Upper lobe of left lung (tissue), 6 donors: ENCODE measurements around the gene NR3C2. TPM values are rescaled to one million over a fixed set of nuclear protein-coding genes. Genes with fewer than 3 reads are reported as not detected.

Source experiments
- ATAC-seq, 2 donors: fragments of 200-7000 bp; cut with Tn5 transposase; one replicate each; pipeline ENCODE4 v1.9.1; 2022; ENCODE audit warnings: mild to moderate bottlenecking in 2 of 2, moderate library complexity in 2 of 2; ENCODE audit not compliant: low FRiP score in 2 of 2
- DNase-seq, 2 donors: peaks; one replicate each; pipeline ENCODE4 v3.0.0-alpha.2; 2019 to 2020
- H3K27ac ChIP-seq, 4 donors: fragments of 200-600 bp; sonication (generic); one replicate each; pipeline ENCODE4 v1.5.1; 2016 to 2019
- H3K27me3 ChIP-seq, 4 donors: fragments of 200-600 bp; sonication (generic); one replicate each; pipeline ENCODE4 v1.5.1; 2017 to 2019
- H3K36me3 ChIP-seq, 4 donors: fragments of 200-600 bp; sonication (generic); one replicate each; pipeline ENCODE4 v1.5.1; 2016 to 2019
- H3K4me1 ChIP-seq, 4 donors: fragments of 200-600 bp; sonication (generic); one replicate each; pipeline ENCODE4 v1.5.1; 2018 to 2019
- H3K4me3 ChIP-seq, 4 donors: fragments of 200-600 bp; sonication (generic); one replicate each; pipeline ENCODE4 v1.5.1; 2017 to 2019; ENCODE audit warnings: mild to moderate bottlenecking in 2 of 4, moderate library complexity in 1 of 4
- H3K9me3 ChIP-seq, 4 donors: fragments of 200-600 bp; sonication (generic); one replicate each; pipeline ENCODE4 v1.5.1; 2018 to 2019
- CTCF ChIP-seq, 6 experiments: fragments of 450-650 bp in 4 of 6; fragments of 200-600 bp in 2 of 6; sonication (generic) in 2 of 6; IDR thresholded peaks; one replicate each; pipeline ENCODE4 v1.5.1; 2016 to 2019; ENCODE audit warnings: antibody characterized with exemption in 6 of 6
- EP300 ChIP-seq, 4 donors: sonication (generic); formaldehyde crosslinking; IDR thresholded peaks; one replicate each; pipeline ENCODE4 v1.5.1; 2017; ENCODE audit warnings: antibody characterized with exemption in 4 of 4, control low read depth in 2 of 4
- POLR2A ChIP-seq, 4 donors: fragments of 450-650 bp; IDR thresholded peaks; one replicate each; pipeline ENCODE4 v1.5.1; 2016 to 2017; ENCODE audit warnings: antibody characterized with exemption in 4 of 4, mild to moderate bottlenecking in 2 of 4
- POLR2AphosphoS5 ChIP-seq, 2 donors: sonication (generic); formaldehyde crosslinking; IDR thresholded peaks; one replicate each; pipeline ENCODE4 v1.5.1; 2017; ENCODE audit warnings: antibody characterized with exemption in 2 of 2
- WGBS, 2 donors: methylation state at CpG; one replicate each; pipeline ENCODE4 v1.1.5; 2017 to 2018; 5-methylcytosine and 5-hydroxymethylcytosine counted together
- total RNA-seq, 6 donors: library from RNA; depleted of rRNA in 4 of 6; stranded (reverse); fragments of >200 nt in 4 of 6; gene quantifications; one replicate each; pipeline versions ENCODE4 v1.1.0 to v1.2.1, GENCODE V29; 2016 to 2021
- donor health status: DM: no; HTN: no; CAD: no; lungs with moderate emphysema.
- donor health status: DM: no; HTN: yes; CAD: no; lungs with severe emphysema.

NR3C2 gene
- total RNA-seq, 6 donors from 2014 or later: 10.3 to 39.8 (median 23.7) TPM

DNA sequence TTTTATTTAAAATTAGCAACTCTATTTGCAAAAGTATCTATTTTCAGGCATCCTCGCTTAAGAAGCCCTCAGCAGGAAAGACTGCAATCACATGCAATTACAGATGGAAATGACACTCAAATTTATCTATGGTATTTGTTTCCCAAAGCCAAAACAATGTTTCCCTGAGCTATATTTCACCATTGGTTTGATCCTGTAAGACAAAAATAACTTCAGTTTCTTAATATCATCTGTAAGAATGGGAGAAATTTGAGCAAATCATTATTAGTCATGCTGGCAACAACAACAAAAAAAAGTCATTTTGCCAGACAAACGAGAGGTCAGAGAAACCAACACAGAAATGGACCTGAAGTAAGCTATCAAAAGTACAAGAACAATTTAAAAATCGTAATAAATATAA, 204.1 kb downstream of the NR3C2 start:
- Histone ChIP-seq H3K36me3 (no peaks in the 10 kb centered on the region), H3K27me3 (no peaks in the 10 kb centered on the region), H3K27ac (no peak overlapping the region), H3K9me3 (no peaks in the 10 kb centered on the region), H3K4me1 (peaks cover 0 to 11% (median 5%) of the 10 kb centered on the region in 4 donors), H3K4me3 (no peak overlapping the region)
- ATAC-seq (no peak), DNase-seq (no peak)
- 81 to 83% methylated on average over 3 of the region's 3 CpGs for WGBS, 2 donors
- TF ChIP-seq EP300 (IDR thresholded peaks at IDR 0.05) (no peak), POLR2AphosphoS5 (IDR thresholded peaks at IDR 0.05) (no peak), POLR2A (IDR thresholded peaks at IDR 0.05) (no peak), CTCF (IDR thresholded peaks at IDR 0.05) (no peak)

GRCh38 chr4:148235809-148236208, 206.4 kb downstream of the NR3C2 start:
- H3K9me3 ChIP-seq: no peaks in the 10 kb centered on the region
- H3K4me1 ChIP-seq: peaks cover 0 to 11% (median 5%) of the 10 kb centered on the region in 4 donors
- H3K4me3 ChIP-seq: no peak overlapping the region
- ATAC-seq: no peak
- H3K27me3 ChIP-seq: no peaks in the 10 kb centered on the region
- TF ChIP-seq EP300 (IDR thresholded peaks at IDR 0.05) (no peak), POLR2A (IDR thresholded peaks at IDR 0.05) (no peak), POLR2AphosphoS5 (IDR thresholded peaks at IDR 0.05) (no peak), CTCF (IDR thresholded peaks at IDR 0.05) (no peak)
- no peak for DNase-seq
- no peaks in the 10 kb centered on the region for H3K36me3 ChIP-seq
- no peak overlapping the region for H3K27ac ChIP-seq
- WGBS, 2 donors: 95 to 99% methylated on average over 3 of the region's 3 CpGs

DNA sequence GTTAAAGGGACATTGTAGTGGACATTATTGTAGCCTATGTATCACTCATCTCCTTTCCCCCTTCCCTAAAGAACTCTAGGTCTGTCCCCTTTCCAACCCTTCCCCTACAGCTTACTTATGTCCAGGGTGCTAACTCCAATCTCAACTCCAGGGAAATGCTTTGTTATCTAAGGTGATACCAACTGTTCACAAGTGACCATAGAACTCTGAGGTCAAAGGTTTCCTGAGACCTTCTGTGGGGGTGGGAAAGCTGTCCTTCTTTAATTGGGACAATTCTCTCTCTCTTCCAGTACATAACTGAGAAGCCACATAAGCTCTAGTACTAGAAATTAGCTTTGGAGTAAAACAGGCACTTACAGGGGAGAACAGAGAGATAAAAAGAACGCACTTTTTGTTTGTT, 212.4 kb downstream of the NR3C2 start:
- no peak for DNase-seq
- H3K27ac ChIP-seq: no peak overlapping the region
- no peak overlapping the region for H3K4me3 ChIP-seq
- H3K9me3 ChIP-seq: no peaks in the 10 kb centered on the region
- 81 to 86% methylated on average over 1 of the region's 1 CpG for WGBS, 2 donors
- no peak for TF ChIP-seq POLR2A (IDR thresholded peaks at IDR 0.05)
- no peak for TF ChIP-seq POLR2AphosphoS5 (IDR thresholded peaks at IDR 0.05)
- peaks cover 0 to 7% (median 1%) of the 10 kb centered on the region in 4 donors for H3K4me1 ChIP-seq
- ATAC-seq: no peak
- H3K27me3 ChIP-seq: no peaks in the 10 kb centered on the region
- no peaks in the 10 kb centered on the region for H3K36me3 ChIP-seq

DNA sequence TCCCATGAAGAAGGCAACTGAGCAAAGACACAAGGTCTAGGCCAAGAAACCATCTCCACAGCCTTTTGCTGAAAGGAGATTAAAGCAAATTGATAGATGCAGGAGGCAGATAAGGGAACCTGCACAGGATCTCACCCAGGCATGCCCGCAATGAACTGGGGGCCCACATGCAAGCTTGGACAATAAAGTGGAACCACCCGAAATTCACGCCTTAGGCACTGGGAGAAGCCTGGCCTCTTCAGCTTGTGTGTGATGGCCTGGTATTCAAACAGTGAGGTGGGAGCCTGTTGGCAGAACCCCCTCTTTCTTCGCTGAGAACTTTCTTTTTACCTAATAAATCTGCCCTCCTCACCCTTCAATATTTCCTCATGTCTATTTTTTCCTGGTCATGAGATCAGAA, 213.2 kb downstream of the NR3C2 start:
- Histone ChIP-seq H3K36me3 (no peaks in the 10 kb centered on the region), H3K27me3 (no peaks in the 10 kb centered on the region), H3K27ac (no peak overlapping the region), H3K4me3 (no peak overlapping the region), H3K4me1 (peaks cover 0 to 7% (median 2%) of the 10 kb centered on the region in 4 donors), H3K9me3 (no peaks in the 10 kb centered on the region)
- no peak for TF ChIP-seq POLR2A (IDR thresholded peaks at IDR 0.05)
- no peak for TF ChIP-seq CTCF (IDR thresholded peaks at IDR 0.05)
- TF ChIP-seq POLR2AphosphoS5 (IDR thresholded peaks at IDR 0.05): no peak
- no peak for TF ChIP-seq EP300 (IDR thresholded peaks at IDR 0.05)
- 88 to 96% methylated on average over 4 of the region's 4 CpGs for WGBS, 2 donors
- ATAC-seq: no peak
- DNase-seq: no peak

DNA sequence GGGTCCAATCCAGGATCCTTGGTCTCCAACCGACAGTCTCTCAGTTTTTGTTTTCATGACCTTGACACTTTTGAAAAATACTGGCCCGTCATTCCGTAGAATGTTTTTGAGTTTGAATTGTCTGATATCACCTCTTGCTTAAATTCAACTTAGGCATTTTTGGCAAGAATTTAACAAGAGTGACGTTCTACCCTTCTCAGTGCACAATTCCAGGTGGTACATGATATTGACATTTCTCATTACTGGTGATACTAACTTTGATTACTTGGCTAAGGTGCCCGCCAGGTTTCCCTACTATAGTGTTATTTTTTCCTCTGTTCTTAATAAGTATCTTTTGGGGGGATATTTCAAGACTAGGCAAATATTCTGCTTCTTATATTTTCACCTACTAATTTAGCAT, 215.1 kb downstream of the NR3C2 start:
- WGBS, 2 donors: 94 to 95% methylated on average over 5 of the region's 5 CpGs
- H3K9me3 ChIP-seq: no peaks in the 10 kb centered on the region
- DNase-seq (no peak), ATAC-seq (no peak)
- peaks cover 0 to 7% (median 2%) of the 10 kb centered on the region in 4 donors for H3K4me1 ChIP-seq
- no peak overlapping the region for H3K4me3 ChIP-seq
- no peak overlapping the region for H3K27ac ChIP-seq
- H3K27me3 ChIP-seq: no peaks in the 10 kb centered on the region
- no peak for TF ChIP-seq POLR2AphosphoS5 (IDR thresholded peaks at IDR 0.05)
- TF ChIP-seq EP300 (IDR thresholded peaks at IDR 0.05): no peak
- no peak for TF ChIP-seq CTCF (IDR thresholded peaks at IDR 0.05)
- no peak for TF ChIP-seq POLR2A (IDR thresholded peaks at IDR 0.05)
- H3K36me3 ChIP-seq: no peaks in the 10 kb centered on the region
